GM08714 (cell line): ENCODE results near the gene DEFB114.

Source experiments
- H3K4me3 ChIP-seq: fragments of 200-500 bp; sonication (Bioruptor generic); 2 replicates; pipeline ENCODE4 v1.5.1; 2014; ENCODE audit warnings: mild to moderate bottlenecking, low read length, inconsistent platforms
- ZNF274 ChIP-seq: IDR thresholded peaks from 2 replicates; pipeline ENCODE4 v1.6.1; 2012; ENCODE audit warnings: mild to moderate bottlenecking, low read depth, low read length

Gene DEFB114, protein sequence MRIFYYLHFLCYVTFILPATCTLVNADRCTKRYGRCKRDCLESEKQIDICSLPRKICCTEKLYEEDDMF

GRCh38 chr6:49964064-49964463 lies at the start of gene DEFB114:
Gene DEFB114, minus strand, starts transcription at chr6:49964164. Its CDS starts 59 bp downstream, at chr6:49964105.
- no peak for TF ChIP-seq ZNF274
- no peak within 1 kb of the TSS for H3K4me3 ChIP-seq

DNA sequence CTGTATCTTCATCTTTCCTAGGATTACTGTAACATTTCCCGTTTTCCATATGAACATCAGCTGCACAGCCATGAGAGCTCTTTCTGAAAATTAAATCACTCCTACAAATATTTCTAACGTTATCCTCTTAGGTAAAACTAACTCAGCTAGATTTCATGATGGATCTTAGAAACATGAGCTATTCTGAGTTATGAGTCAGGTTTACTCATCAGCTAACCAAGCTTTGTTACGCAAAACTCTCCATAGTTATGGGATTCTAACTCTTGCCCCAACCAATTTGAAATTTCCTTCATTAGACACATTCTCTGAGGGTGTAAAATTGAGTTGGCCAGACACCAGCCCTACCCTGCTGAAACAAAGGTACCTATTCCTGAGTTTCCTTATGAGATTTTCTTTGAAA lies 43.9 kb upstream of the DEFB114 start:
- TF ChIP-seq ZNF274 = no peak

GRCh38 chr6:50003139-50003538 lies 39.2 kb upstream of the DEFB114 start:
- no peak for TF ChIP-seq ZNF274
- H3K4me3 ChIP-seq = no peak overlapping the region

More for the DNA sequence above, 43.9 kb upstream of the DEFB114 start:
- H3K4me3 ChIP-seq = no peak overlapping the region

- no peak overlapping the region for H3K4me3 ChIP-seq
- TF ChIP-seq ZNF274 = no peak
Observed at GRCh38 chr6:49995278-49995677, 31.3 kb upstream of the DEFB114 start.

DNA sequence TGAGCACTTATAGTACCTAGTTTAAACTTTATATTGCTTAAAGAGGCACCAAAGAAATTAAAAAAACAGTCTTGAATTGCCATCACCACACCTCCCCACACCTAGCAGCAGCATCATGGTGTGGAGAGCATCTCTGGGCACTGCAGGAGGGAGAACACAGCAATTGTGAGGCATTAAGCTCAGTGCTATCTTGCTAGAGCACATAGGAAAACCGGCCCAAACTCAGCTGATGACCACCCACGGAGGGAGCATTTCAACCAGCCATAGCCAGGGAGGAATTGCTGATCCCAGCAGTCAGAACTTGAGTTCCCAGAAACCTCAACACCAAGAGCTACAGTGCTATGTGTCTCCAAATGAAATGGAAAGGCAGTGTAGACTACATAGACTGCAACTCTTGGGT lies 24.9 kb upstream of the DEFB114 start:
- TF ChIP-seq ZNF274 = no peak
- no peak overlapping the region for H3K4me3 ChIP-seq

DNA sequence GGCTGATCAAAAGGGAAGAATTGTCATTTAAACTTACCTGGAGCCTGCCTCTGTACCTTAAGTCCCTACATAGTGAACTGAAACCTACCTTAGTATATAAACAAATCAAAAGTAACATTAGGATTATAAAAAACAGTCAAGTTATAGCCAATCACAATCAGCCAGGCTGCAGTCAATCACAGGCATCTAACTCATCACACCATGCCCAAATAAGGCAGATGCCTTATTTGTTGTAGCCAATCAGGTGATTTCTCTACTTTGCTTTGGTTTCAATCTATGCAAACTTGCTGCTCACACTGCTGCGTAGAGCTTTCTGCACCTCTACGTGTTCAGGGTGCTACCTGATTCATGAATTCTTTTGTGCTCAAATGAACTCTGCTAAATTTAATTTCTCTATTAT lies 23.8 kb upstream of the DEFB114 start:
- no peak overlapping the region for H3K4me3 ChIP-seq
- no peak for TF ChIP-seq ZNF274

GRCh38 chr6:49986551-49986950 lies 22.6 kb upstream of the DEFB114 start:
- no peak for TF ChIP-seq ZNF274
- H3K4me3 ChIP-seq = no peak overlapping the region

DNA sequence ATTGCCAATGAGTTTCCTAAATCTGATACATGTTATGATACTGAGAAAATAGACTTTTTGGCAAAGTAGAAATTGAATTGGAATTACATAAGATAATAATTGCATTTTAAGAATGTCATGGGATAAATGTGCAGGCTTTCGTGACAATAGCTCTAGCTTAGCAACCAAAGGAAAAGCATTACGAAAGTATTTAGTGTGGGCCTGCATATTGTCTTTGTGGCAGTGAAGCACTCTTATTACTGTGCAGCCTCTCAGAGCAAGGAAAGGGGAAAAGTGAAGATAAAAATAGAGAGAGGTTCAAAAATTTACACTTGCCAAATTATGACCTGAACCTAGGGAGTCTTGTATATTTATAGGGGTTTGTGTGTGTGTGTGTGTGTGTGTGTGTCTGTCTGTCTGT lies 18.1 kb upstream of the DEFB114 start:
- no peak overlapping the region for H3K4me3 ChIP-seq
- TF ChIP-seq ZNF274 = no peak

GRCh38 chr6:49980898-49981297 lies 16.9 kb upstream of the DEFB114 start:
- no peak overlapping the region for H3K4me3 ChIP-seq
- no peak for TF ChIP-seq ZNF274

- H3K4me3 ChIP-seq = no peak overlapping the region
- TF ChIP-seq ZNF274 = no peak
Observed at GRCh38 chr6:49979584-49979983, 15.6 kb upstream of the DEFB114 start.

DNA sequence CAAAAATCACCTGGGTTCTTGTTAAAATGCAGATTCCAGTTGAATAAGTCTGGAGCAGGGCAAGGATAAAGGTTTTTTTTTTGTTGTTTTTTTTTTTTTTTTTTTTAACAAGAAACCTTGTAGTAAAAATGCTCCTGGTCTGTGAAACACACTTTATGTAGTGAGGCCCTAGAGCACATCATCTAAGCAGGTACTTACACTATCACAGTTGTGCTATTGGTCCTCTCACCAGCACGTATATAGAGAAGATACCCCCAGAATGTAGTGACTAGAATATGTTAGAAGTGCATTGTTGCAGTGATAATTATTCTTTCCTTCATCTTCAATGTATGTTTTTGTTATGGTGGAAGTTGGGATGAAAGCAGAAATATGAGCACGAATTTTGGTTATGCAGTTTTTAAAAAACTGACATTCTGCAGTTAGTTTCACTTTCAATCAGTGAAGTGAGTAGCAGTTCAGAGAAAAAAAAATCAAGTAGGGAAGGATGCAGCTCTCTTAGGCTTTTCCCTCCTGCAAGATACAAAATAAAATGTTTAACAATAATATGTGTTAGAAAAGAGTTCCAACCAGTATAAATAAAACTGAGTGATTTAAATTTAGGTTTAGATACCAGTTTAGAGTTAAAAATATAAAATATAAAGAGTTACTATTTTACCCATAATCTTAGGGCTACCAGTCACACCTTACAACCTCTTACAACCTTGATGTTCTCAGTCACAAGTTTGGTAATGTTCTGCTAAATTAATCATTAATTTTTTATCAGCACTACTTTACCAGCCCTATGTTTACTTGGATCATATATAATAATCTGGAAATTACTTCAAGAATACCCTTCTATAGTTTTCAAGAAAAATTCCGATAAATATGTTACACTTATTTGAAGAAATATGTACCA lies 14.6 kb upstream of the DEFB114 start:
- no peak overlapping the region; the same call in 1 of the 2 replicates for H3K4me3 ChIP-seq
- TF ChIP-seq ZNF274 = no peak

DNA sequence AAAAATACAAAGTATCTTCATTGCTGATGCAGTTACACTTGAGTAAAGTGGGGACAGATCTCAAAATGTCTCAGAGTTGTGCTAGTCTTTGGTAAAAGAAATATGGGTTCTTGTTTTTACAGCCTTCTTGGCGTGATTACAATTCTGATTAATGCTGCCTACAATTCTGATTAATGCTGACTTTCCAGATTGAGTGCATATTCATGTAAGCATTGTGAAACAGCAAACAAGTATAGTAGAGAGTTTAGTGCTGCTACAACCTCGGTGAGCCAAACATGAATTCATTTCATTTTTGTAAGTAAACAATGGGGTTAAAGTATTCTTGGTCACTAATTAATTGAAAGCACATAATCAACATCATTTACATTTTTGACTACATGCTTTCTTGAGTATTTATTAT lies 5.6 kb upstream of the DEFB114 start, which contains the start of gene DEFB113:
Gene DEFB113 (minus strand): TSS at position 21 of the 400 bp plus-strand sequence. CDS start 0 bp downstream, at position 21.
- H3K4me3 ChIP-seq = no peak within 1 kb of the TSS
- TF ChIP-seq ZNF274 = no peak

DNA sequence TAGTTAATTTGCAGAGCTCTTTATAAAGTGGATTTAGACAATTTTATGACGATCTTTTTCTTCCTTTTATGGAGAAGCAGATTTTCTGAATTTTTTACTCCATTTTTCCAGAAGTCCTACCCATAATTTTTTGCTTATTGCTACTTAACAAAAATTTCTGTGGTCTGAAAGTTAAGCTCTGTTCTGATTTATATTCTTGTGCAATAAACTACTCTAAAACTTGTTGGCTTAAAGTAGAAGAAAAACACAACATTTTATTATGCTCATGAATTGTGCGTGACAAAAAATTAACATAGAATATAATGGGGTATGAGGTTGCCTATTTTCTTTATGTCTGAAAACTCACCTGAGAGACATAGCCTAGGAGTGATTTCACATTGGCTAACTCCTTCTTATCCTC lies 2.9 kb upstream of the DEFB114 start:
- no peak overlapping the region for H3K4me3 ChIP-seq
- no peak for TF ChIP-seq ZNF274

DNA sequence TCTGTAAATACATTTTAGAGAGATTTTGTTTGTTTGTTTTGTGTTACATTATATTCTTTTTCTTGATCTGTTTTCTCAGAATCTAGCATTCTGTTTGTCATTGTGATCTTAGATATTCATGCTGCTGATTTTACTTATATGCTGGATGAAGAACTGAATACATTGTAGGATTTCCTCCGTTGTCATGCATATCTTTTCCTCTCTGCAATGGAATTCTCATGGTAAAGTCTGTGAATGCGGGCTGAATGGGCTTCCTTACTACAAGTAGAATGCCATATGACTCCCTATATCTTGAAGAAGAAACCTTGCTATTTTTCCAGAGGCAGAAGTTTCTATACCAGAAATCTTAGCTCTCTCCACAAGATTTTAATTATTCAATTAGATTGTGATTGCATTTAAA lies 2.4 kb upstream of the DEFB114 start:
- TF ChIP-seq ZNF274 = no peak
- H3K4me3 ChIP-seq = no peak overlapping the region

GRCh38 chr6:49958180-49958579 lies 5.8 kb downstream of the DEFB114 start:
- H3K4me3 ChIP-seq = no peak overlapping the region
- TF ChIP-seq ZNF274 = no peak

DNA sequence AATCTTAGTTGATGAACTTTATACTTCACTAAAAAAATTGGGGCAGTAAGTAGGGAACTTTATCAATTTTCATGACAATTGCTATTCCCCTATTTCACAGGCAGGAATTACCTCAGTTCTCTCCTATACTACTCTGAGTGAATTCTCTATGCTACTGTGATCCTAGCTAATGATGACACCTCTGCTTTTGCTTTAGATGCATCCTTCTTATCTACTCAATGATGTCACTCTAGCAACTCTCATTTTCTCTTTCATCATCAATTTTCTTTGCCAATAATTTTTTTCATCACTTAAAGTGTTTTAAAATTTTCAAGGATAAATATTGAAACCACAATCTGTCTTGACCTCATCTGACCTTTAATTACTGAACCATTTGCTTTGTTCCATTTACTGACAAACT lies 8.1 kb downstream of the DEFB114 start:
- no peak for TF ChIP-seq ZNF274
- no peak overlapping the region for H3K4me3 ChIP-seq
